K562 (cell line): ENCODE results near the gene ERBB4. TPM values are rescaled to one million over a fixed set of nuclear protein-coding genes. Genes with fewer than 3 reads are reported as not detected.

Source experiments
- ATAC-seq: fragments of 200-7000 bp; cut with Tn5 transposase; 3 replicates; pipeline ENCODE4 v1.9.1; 2020; ENCODE audit warnings: moderate library complexity
- BruUV-seq: library from RNA; stranded (reverse); fragments of 400-500 nt; replicated peaks from 2 replicates; lab custom pipeline; 2021; lab: Mats Ljungman, UMichigan
- CTCF ChIA-PET: fragments of 300-600 bp; formaldehyde crosslinking; extraction: SDS; loops from one replicate; lab custom pipeline; 2021; ENCODE audit warnings: low intra/inter-chr PET ratio; lab: Yijun Ruan, JAX
- POLR2A ChIA-PET: fragments of 300-600, 350-650 bp; sonication (Branson Sonifier 250); formaldehyde crosslinking; extraction: SDS; loops from one replicate; lab custom pipeline; 2021; ENCODE audit warnings: antibody characterized with exemption, inconsistent platforms; lab: Yijun Ruan, JAX
- DNase-seq, 4 experiments: peaks; one replicate each; pipeline versions ENCODE4 v3.0.0 to v3.0.0-alpha.2; 2011 to 2018; ENCODE audit warnings: low spot score in 3 of 4, mixed read lengths in 3 of 4; ENCODE audit errors: extremely low read depth in 1 of 4
- FAIRE-seq: peaks from 2 replicates; lab custom pipeline; 2011; peaks lifted over from hg19 to GRCh38; lab: Jason Lieb, UNC
- H2AFZ ChIP-seq: 2 replicates; pipeline ENCODE4 v1.6.0; 2011; ENCODE audit warnings: low read depth, low read length, control low read depth, inconsistent platforms
- H3K27ac ChIP-seq: fragments of 200-600 bp; 3 replicates; pipeline ENCODE4 v1.8.0; 2011; ENCODE audit warnings: low read depth, mild to moderate bottlenecking, control low read depth, inconsistent platforms, low read length, moderate library complexity, mixed read lengths; ENCODE audit errors: extremely low read depth
- H3K27me3 ChIP-seq, 2 experiments: fragments of 300-600 bp in 1 of 2; 2 replicates in 1 of 2; 3 replicates in 1 of 2; pipeline versions ENCODE4 v1.6.0 to v1.8.0; 2011; ENCODE audit warnings: inconsistent platforms in 2 of 2, low read length in 2 of 2, mild to moderate bottlenecking in 1 of 2, mixed read lengths in 1 of 2, moderate library complexity in 1 of 2; ENCODE audit not compliant: control insufficient read depth in 2 of 2, insufficient read depth in 2 of 2
- H3K36me3 ChIP-seq: fragments of 300-600 bp; 3 replicates; pipeline ENCODE4 v1.8.0; 2011; ENCODE audit warnings: mild to moderate bottlenecking, low read length, inconsistent platforms; ENCODE audit not compliant: control insufficient read depth, insufficient read depth
- H3K4me1 ChIP-seq, 2 experiments: fragments of 200-600 bp in 1 of 2; replicated peaks in 1 of 2; 2 replicates in 1 of 2; 3 replicates in 1 of 2; pipeline versions ENCODE4 v1.5.1 to v1.8.0; 2011; ENCODE audit warnings: inconsistent platforms in 2 of 2, low read length in 2 of 2, mild to moderate bottlenecking in 1 of 2, mixed read lengths in 1 of 2, moderate library complexity in 1 of 2; ENCODE audit not compliant: control insufficient read depth in 2 of 2, insufficient read depth in 2 of 2
- H3K4me2 ChIP-seq: 2 replicates; pipeline ENCODE4 v1.6.1; 2011; ENCODE audit warnings: low read length, control low read depth, inconsistent platforms, mixed read lengths; ENCODE audit not compliant: insufficient read depth
- H3K4me3 ChIP-seq: fragments of 200-600 bp; sonication (generic), shearing (Covaris generic); 2 replicates; pipeline ENCODE4 v1.5.1; 2016; ENCODE audit warnings: control low read depth, inconsistent platforms
- H3K79me2 ChIP-seq: fragments of 200-600 bp; 3 replicates; pipeline ENCODE4 v1.8.0; 2011; ENCODE audit warnings: low read length, inconsistent platforms; ENCODE audit not compliant: control insufficient read depth, insufficient read depth
- H3K9ac ChIP-seq, 2 experiments: 2 replicates each; pipeline versions ENCODE4 v1.6.0 to v1.6.1; 2011; ENCODE audit warnings: low read depth in 2 of 2, low read length in 2 of 2, control low read depth in 1 of 2, inconsistent platforms in 1 of 2, mild to moderate bottlenecking in 1 of 2, mixed read lengths in 1 of 2; ENCODE audit not compliant: insufficient read depth in 1 of 2
- H3K9me1 ChIP-seq: one replicate; pipeline ENCODE4 v1.6.0; 2011; ENCODE audit warnings: inconsistent platforms, mild to moderate bottlenecking, low read length, moderate library complexity; ENCODE audit not compliant: control insufficient read depth, insufficient read depth
- H3K9me3 ChIP-seq: replicated peaks from 2 replicates; pipeline ENCODE4 v1.5.1; 2011; ENCODE audit warnings: low read depth, low read length, inconsistent platforms; ENCODE audit not compliant: control insufficient read depth, insufficient read depth
- H4K20me1 ChIP-seq: replicated peaks from 2 replicates; pipeline ENCODE4 v1.6.1; 2011; ENCODE audit warnings: low read length, inconsistent platforms, mixed read lengths; ENCODE audit not compliant: control insufficient read depth, insufficient read depth
- E2F3 ChIP-seq: fragments of 250-450 bp; sonication (Bioruptor Pico); IDR thresholded peaks from 2 replicates; pipeline ENCODE4 v1.4.0; 2020; ENCODE audit warnings: mild to moderate bottlenecking
- ELF4 ChIP-seq: fragments of 450-650 bp; formaldehyde crosslinking; IDR thresholded peaks from 2 replicates; pipeline ENCODE4 v1.4.0; 2022; ENCODE audit warnings: missing genetic modification characterization
- ESRRB ChIP-seq: fragments of 250-450 bp; sonication (Bioruptor Pico); IDR thresholded peaks from 2 replicates; pipeline ENCODE4 v1.5.0; 2020; ENCODE audit warnings: mild to moderate bottlenecking, moderate library complexity, borderline replicate concordance
- FOS ChIP-seq: IDR thresholded peaks from 3 replicates; pipeline ENCODE4 v1.6.1; 2011; ENCODE audit not compliant: insufficient read length; ENCODE audit errors: extremely low read depth
- FOXJ2 ChIP-seq: fragments of 200-800 bp; sonication (Bioruptor generic); IDR thresholded peaks from 2 replicates; pipeline ENCODE4 v1.6.1; 2016; ENCODE audit warnings: missing genetic modification characterization, missing compliant biosample characterization
- JUN ChIP-seq, 2 experiments: sonication (generic) in 1 of 2; formaldehyde crosslinking in 1 of 2; IDR thresholded peaks; 2 replicates each; pipeline versions ENCODE4 v1.6.1 to v1.8.0; 2012 to 2022; ENCODE audit warnings: borderline replicate concordance in 2 of 2, mild to moderate bottlenecking in 2 of 2, improper control_type of control experiment in 1 of 2, low read depth in 1 of 2, low read length in 1 of 2, missing genetic modification reagents in 1 of 2
- ZBTB2 ChIP-seq: fragments of 450-650 bp; IDR thresholded peaks from 2 replicates; pipeline ENCODE4 v1.6.1; 2016; ENCODE audit warnings: antibody characterized with exemption
- ZC3H8 ChIP-seq: fragments of 450-650 bp; IDR thresholded peaks from 2 replicates; pipeline ENCODE4 v1.6.1; 2017
- ZNF592 ChIP-seq: fragments of 450-650 bp; IDR thresholded peaks from 2 replicates; pipeline ENCODE4 v1.6.1; 2017; ENCODE audit warnings: antibody characterized with exemption, mild to moderate bottlenecking
- WGBS: fragments of 100-300 bp; shearing (Covaris generic); methylation state at CpG from one replicate; pipeline ENCODE4 v1.1.6; 2016; ENCODE audit warnings: low coverage, mixed read lengths; ENCODE audit not compliant: insufficient coverage; ENCODE audit errors: missing lambda C conversion rate; 5-methylcytosine and 5-hydroxymethylcytosine counted together
- in situ Hi-C: fragments of 300-500 bp; cut with MboI; formaldehyde crosslinking; loops from 4 replicates; pipeline ENCODE4 v1.15.0; 2018; ENCODE audit warnings: inconsistent platforms, mixed read lengths
- intact Hi-C: fragments of 100-400 bp; cut with micrococcal nuclease; formaldehyde crosslinking; loops from 2 replicates; pipeline ENCODE4 v1.14.2; 2022
- polyA plus RNA-seq, 8 experiments: library from polyadenylated mRNA; depleted of rRNA in 4 of 8; stranded (reverse) in 5 of 8; unstranded in 3 of 8; fragments of >200 nt; fragmentation: Nextera tagmentation in 2 of 8; fragmentation: Illumina TruSeq in 1 of 8; extraction: Ambion mirVana in 2 of 8; extraction: Trizol in 1 of 8; gene quantifications; 2 replicates each; pipeline versions ENCODE4 v1.2.1 to v1.2.3, GENCODE V29; 2011 to 2014; ENCODE audit warnings: inconsistent platforms in 1 of 8, missing spikeins in 1 of 8
- total RNA-seq, 7 experiments: library from RNA; depleted of rRNA in 6 of 7; stranded (reverse); fragments of >200 nt in 6 of 7; fragmentation: Illumina TruSeq in 2 of 7; extraction: Trizol in 2 of 7; gene quantifications; 2 replicates each; pipeline versions ENCODE4 v1.2.1 to v1.2.3, GENCODE V29; 2011 to 2021; ENCODE audit warnings: low replicate concordance in 1 of 7

ERBB4 gene
- total and polyA plus RNA-seq, 9 of the 15 experiments (the other 6 are each of a cell fraction or from before 2014, with no cell fraction given) = not detected

GRCh38 chr2:212409560-212409959 is 129.0 kb downstream of the ERBB4 start:
- WGBS = 0% methylated on average over 1 of the region's 1 CpG
- TF ChIP-seq ZC3H8 (no peak), ESRRB (no peak)
- ATAC-seq = no peak

GRCh38 chr2:212408524-212408923 is 130.1 kb downstream of the ERBB4 start:
- H3K9me1 ChIP-seq = no peaks in the 10 kb centered on the region
- no peak overlapping the region for H3K9ac ChIP-seq
- no peak for FAIRE-seq
- H3K27me3 ChIP-seq = no peaks in the 10 kb centered on the region
- H2AFZ ChIP-seq = no peak overlapping the region
- no peaks in the 10 kb centered on the region for H3K79me2 ChIP-seq
- no peak overlapping the region for H3K27ac ChIP-seq
- CTCF ChIA-PET = no interaction called here
- 0% methylated on average over 2 of the region's 4 CpGs for WGBS
- in situ Hi-C loops = no loop called here
- H3K36me3 ChIP-seq = no peaks in the 10 kb centered on the region
- H3K9me3 ChIP-seq = no peaks in the 10 kb centered on the region
- intact Hi-C loops = no loop called here
- no peak overlapping the region for H3K4me3 ChIP-seq
- no TSS peak for BruUV-seq
- ATAC-seq = no peak
- no peak for DNase-seq
- POLR2A ChIA-PET = no interaction called here
- H3K4me1 ChIP-seq = no peaks in the 10 kb centered on the region
- H4K20me1 ChIP-seq = no peaks in the 10 kb centered on the region
- no peak overlapping the region for H3K4me2 ChIP-seq
- TF ChIP-seq ELF4 (CRISPR knock-in tag) = no peak
- no peak for TF ChIP-seq E2F3 (CRISPR knock-in tag)
- no peak for TF ChIP-seq FOS
- no peak for TF ChIP-seq ZBTB2
- TF ChIP-seq JUN (IDR thresholded peaks at IDR 0.05; ENCODE audit: borderline replicate concordance, low read depth, low read length) = no peak
- TF ChIP-seq JUN (CRISPR knock-in tag; IDR thresholded peaks at IDR 0.05; ENCODE audit: borderline replicate concordance) = no peak
- TF ChIP-seq ZNF592 = no peak
- TF ChIP-seq FOXJ2 (tag) = no peak

More at GRCh38 chr2:212409560-212409959, 129.0 kb downstream of the ERBB4 start:
- H3K9ac ChIP-seq = no peak overlapping the region
- no peak overlapping the region for H3K4me3 ChIP-seq
- H3K4me1 ChIP-seq = no peaks in the 10 kb centered on the region
- H3K9me3 ChIP-seq = no peaks in the 10 kb centered on the region
- in situ Hi-C loops (no loop called here), intact Hi-C loops (no loop called here)
- ChIA-PET POLR2A (no interaction called here), CTCF (no interaction called here)
- H3K9me1 ChIP-seq = no peaks in the 10 kb centered on the region
- H4K20me1 ChIP-seq = no peaks in the 10 kb centered on the region
- H3K4me2 ChIP-seq = no peak overlapping the region
- H2AFZ ChIP-seq = no peak overlapping the region
- no peaks in the 10 kb centered on the region for H3K27me3 ChIP-seq
- DNase-seq (no peak), FAIRE-seq (no peak)
- no peak overlapping the region for H3K27ac ChIP-seq
- no peaks in the 10 kb centered on the region for H3K36me3 ChIP-seq
- BruUV-seq = no TSS peak
- no peaks in the 10 kb centered on the region for H3K79me2 ChIP-seq
